PFSK-1 (cell line): ENCODE measurements around the gene ELAVL1.
A peak's percentile ranks its signal among the peaks of the same experiment; 100 is the strongest.

Experiments
- FOXP2 ChIP-seq: optimal IDR thresholded peaks from 2 replicates; pipeline ENCODE3; 2011; ENCODE audit warnings: borderline replicate concordance, control low read depth, inconsistent platforms; ENCODE audit not compliant: insufficient read depth; ENCODE audit errors: extremely low read length, extremely low read depth
- POLR2AphosphoS5 ChIP-seq: IDR thresholded peaks from 2 replicates; pipeline ENCODE4 v1.6.1; 2012; ENCODE audit warnings: low read depth, mild to moderate bottlenecking, control low read depth, low read length, moderate library complexity
- SIN3A ChIP-seq: IDR thresholded peaks from 2 replicates; pipeline ENCODE4 v1.6.1; 2012; ENCODE audit warnings: mild to moderate bottlenecking, low read length, moderate library complexity, borderline replicate concordance; ENCODE audit not compliant: insufficient read depth
- TAF1 ChIP-seq: IDR thresholded peaks from 2 replicates; pipeline ENCODE4 v1.6.1; 2012; ENCODE audit warnings: low read length, control low read depth, borderline replicate concordance; ENCODE audit not compliant: insufficient read depth
- TF ChIP-seq, protein P1 (sequence below), 2 experiments: IDR thresholded peaks; 2 replicates each; pipeline versions ENCODE4 v1.6.1 to v1.8.0; 2011 to 2012; ENCODE audit warnings: low read depth in 2 of 2, low read length in 2 of 2, control low read depth in 1 of 2, inconsistent platforms in 1 of 2, mild to moderate bottlenecking in 1 of 2, moderate library complexity in 1 of 2; ENCODE audit not compliant: insufficient read depth in 1 of 2

ELAVL1 gene

DNA sequence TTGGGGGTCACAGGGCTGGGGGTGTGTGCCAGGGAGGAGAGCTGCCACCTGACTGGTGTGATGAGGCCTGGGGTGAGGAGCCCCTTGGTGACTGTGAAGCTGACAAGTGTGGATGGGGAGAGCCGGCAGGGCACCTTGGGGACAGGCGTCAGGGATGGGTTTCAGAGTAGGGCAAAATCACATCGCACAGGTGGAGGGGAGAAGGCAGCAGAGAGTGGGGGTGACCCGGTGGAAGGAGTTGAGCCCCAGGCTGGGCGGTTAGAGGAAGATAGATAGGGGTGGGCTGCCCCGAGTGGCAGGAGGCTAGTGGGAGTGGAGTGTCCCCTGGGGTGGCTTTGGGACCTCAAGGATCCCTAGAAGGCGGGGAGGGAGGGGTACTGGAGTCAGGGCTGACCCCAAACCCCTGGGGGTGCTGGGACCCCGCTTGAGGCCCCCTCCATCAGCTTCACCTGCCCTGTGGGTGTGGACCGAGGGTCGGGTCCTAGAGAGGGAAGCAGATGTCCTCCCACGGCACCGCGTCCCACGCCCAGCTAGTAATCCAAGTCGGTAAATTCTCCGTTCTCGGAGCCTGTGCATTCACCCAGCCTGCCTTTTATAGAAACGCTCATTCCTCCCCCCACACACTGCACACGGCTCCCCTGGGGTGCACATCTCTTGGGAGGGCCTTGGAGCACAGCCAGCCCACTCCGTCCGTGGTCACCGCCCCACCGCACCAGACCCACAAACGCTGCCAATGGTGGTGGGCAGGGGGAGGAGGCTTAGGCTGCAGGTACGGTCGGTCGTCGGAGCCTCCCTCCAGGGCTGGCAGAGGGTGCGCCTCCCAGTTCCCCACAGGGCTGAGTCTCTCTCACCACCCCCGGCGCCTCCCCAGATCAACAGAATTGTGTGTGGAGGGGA is 81.9 kb downstream of the ELAVL1 start:
- TF ChIP-seq POLR2AphosphoS5 (peak; percentile 50; the same call in 1 of the 2 replicates), FOXP2 (no peak), TAF1 (no peak)

DNA sequence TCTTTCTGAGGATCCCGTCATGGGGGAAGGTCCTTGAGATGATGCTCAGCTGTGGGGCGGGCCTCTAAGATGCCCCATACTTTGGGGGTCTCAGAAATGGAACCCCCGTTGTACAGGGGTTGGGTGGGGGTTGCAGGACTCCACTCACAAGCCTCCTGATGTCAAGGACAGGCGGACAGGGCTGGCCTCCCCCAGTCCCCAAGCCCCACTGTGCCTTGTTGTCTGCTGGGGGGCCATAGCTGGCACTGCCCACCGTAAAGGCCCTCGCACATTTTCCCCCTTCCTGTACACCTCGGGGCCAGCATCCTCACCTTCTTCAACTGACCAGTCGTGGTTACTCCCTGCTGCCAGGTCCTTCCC is 82.6 kb downstream of the ELAVL1 start:
- no peak for TF ChIP-seq POLR2AphosphoS5
- no peak for TF ChIP-seq TAF1
- no peak for TF ChIP-seq SIN3A
- TF ChIP-seq, protein P1, sequence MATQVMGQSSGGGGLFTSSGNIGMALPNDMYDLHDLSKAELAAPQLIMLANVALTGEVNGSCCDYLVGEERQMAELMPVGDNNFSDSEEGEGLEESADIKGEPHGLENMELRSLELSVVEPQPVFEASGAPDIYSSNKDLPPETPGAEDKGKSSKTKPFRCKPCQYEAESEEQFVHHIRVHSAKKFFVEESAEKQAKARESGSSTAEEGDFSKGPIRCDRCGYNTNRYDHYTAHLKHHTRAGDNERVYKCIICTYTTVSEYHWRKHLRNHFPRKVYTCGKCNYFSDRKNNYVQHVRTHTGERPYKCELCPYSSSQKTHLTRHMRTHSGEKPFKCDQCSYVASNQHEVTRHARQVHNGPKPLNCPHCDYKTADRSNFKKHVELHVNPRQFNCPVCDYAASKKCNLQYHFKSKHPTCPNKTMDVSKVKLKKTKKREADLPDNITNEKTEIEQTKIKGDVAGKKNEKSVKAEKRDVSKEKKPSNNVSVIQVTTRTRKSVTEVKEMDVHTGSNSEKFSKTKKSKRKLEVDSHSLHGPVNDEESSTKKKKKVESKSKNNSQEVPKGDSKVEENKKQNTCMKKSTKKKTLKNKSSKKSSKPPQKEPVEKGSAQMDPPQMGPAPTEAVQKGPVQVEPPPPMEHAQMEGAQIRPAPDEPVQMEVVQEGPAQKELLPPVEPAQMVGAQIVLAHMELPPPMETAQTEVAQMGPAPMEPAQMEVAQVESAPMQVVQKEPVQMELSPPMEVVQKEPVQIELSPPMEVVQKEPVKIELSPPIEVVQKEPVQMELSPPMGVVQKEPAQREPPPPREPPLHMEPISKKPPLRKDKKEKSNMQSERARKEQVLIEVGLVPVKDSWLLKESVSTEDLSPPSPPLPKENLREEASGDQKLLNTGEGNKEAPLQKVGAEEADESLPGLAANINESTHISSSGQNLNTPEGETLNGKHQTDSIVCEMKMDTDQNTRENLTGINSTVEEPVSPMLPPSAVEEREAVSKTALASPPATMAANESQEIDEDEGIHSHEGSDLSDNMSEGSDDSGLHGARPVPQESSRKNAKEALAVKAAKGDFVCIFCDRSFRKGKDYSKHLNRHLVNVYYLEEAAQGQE (IDR thresholded peaks at IDR 0.05; ENCODE audit: insufficient read depth in 1 of 2, low read depth in 2 of 2, low read length in 2 of 2): no peak
- no peak for TF ChIP-seq FOXP2

DNA sequence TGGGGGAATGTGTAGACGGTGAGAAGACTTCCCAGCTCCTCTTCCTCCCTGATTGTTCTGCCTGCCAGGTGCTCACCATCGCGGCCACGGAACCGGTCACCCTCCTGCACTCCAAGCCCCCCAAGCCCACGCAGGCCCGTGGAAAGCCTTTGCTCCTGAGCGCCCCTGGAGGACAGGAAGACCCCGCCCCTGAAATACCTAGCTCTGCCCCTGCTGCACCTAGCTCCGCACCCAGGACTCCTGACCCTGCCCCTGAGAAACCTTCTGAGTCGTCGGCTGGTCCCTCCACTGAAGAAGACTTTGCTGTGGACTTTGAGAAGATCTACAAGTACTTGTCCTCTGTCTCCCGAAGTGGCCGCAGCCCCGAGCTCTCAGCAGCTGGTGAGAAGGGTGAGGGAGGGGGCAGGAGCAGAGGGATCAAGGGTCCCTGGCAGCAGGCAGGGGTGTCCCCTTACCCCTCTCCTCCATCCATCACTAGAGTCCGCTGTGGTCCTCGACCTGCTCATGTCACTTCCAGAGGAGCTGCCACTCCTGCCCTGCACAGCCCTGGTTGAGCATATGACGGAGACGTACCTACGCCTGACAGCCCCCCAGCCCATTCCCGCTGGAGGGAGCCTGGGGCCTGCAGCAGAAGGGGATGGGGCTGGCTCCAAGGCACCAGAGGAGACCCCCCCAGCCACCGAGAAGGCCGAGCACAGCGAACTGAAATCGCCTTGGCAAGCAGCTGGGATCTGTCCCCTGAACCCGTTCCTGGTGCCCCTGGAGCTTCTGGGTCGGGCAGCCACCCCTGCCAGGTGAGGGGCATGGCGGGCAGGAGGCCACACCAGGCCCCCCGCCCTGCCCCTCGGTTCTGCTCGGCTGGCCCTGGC is 83.2 kb downstream of the ELAVL1 start:
- TF ChIP-seq, protein P1 (IDR thresholded peaks at IDR 0.05; ENCODE audit: insufficient read depth in 1 of 2, low read depth in 2 of 2, low read length in 2 of 2): no peak
- no peak for TF ChIP-seq FOXP2
- no peak for TF ChIP-seq TAF1
- TF ChIP-seq SIN3A: no peak

DNA sequence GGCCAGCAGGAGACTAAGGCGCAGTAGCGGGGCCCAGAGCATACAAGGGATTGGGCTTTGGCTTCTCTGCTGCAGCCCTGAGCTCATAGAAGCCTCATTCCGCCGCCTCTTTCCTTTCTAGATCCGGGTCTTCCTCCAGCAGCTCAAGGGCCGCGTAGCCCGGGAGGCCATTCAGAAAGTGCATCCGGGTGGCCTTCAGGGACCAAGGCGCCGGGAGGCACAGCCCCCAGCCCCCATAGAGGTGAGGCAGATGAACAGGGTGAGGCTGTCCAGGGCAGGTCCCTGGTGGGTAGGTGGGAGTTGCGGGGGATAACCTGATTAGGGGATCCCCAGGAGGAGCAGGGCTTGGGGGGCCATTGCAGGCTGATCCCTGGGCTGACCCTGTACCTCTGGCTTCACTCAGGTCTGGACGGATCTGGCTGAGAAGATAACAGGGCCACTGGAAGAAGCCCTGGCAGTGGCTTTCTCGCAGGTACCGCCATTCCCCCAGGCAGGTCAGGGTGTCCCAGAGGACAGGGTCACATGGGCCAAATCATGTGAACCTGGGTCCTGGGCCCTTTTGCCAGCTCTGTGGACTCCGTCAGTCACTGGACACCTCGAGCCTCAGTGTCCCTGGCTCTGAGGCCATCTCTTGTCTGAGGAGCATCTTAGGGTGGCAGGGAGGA is 84.0 kb downstream of the ELAVL1 start:
- no peak for TF ChIP-seq FOXP2
- no peak for TF ChIP-seq TAF1
- TF ChIP-seq SIN3A: 0 out of 2 replicates have a peak, but pooled peaks have one; percentile 0
- 0 out of 2 replicates have a peak, but pooled peaks have one; percentile 40 for TF ChIP-seq POLR2AphosphoS5

DNA sequence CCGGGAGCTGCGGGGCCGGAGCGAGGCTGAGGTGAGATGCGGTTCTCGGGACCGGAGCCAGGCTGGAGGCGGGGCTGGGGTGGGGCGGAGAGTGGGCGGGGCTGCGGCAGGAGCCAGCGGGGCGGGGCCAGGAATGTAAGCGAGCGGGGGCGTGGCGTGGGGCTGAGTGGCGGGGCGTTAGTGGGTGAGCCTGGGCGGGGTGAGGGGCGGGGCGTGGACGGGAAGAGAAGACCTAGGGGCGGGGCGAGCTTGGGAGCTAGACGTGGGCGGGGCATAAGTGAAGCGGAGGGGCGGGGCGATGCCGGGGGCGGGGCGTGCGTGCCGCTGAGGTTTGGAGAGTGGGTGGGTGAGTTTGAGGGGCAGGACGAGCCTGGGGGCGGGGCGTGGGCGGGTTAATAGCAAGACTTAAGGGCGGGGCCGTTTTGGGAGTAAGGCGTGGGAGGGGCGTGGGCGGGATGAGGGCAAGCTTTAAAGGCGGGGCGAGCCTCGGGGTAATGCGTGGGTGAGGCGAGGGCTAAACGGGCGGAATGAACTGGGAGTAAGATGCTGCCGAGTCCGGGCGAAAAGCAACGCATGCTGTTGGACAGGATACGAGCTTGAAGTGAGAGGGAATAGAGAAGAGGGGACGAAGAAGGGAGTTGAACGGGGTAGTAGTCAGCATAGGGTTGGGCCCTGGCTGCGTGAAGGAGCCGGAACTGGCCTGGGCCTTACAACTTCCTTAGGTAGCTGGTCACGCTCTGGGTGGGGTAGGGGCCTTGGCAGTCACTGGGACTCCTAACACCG is 84.7 kb downstream of the ELAVL1 start:
- TF ChIP-seq FOXP2 (no peak), SIN3A (peak; percentile 85; the same call in 1 of the 2 replicates), TAF1 (peak; percentile 92), POLR2AphosphoS5 (peak; percentile 75; the same call in 1 of the 2 replicates)
- TF ChIP-seq, protein P1 (IDR thresholded peaks at IDR 0.05; ENCODE audit: insufficient read depth in 1 of 2, low read depth in 2 of 2, low read length in 2 of 2): peak in 1 of 2 experiments; percentile 50; a peak in 2 of 4 replicates
